Measurements from ENCODE around the gene PRRC2A. TPM values are rescaled to one million over a fixed set of nuclear protein-coding genes. Genes with fewer than 3 reads are reported as not detected.
A peak's percentile ranks its signal among the peaks of the same experiment; 100 is the strongest.

Gene PRRC2A
- total RNA-seq, 3 donors from 2014 or later (not counting 1 experiment from before 2014, with no cell fraction given): 264 to 294 (median 294) TPM

DNA sequence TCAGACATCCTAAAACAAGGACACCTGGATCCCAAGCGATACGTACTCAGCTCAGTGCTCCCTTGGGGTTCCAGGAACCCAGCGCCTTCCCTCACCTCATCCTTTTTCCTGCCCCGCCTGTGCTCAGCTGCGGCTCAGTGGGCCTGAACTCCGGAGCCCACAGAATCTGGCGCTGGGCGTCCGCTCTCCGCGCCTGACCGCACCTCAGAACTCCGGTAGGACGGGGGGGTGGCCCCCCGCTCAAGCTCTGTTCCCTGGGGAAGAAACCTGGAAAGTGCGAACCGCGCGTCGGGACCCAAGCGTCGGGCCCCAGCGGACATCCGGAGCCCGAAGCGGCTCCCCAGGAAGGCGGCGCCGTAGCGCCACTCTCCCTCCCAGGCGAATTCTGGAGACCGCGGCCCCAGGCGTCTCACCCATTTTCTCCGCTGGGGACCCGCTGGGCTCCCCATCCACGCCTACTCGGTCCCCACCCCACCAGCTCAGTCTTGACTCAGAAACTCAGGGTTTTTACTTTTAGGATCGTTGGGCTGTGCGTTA is 60.7 kb downstream of the PRRC2A start:
- peaks cover 30% of the 10 kb centered on the region for H3K4me1 ChIP-seq (ENCODE audit: control insufficient read depth, insufficient read depth, low read length)
- peak; percentile 14 for TF ChIP-seq CTCF (IDR thresholded peaks at IDR 0.05)
- Mint-ChIP-seq H3K27me3 (ENCODE audit: low read depth in 2 of 2) (peaks cover 0 to 3% of the 10 kb centered on the region in 2 donors), H3K4me1 (peaks cover 19 to 23% of the 10 kb centered on the region in 2 donors), H3K9me3 (no peaks in the 10 kb centered on the region), H3K27ac (peak overlapping the region; percentile 78 to 79), H3K4me3 (peak overlapping the region; percentile 93), H3K36me3 (no peaks in the 10 kb centered on the region)
- H3K36me3 ChIP-seq (ENCODE audit: control insufficient read depth, insufficient read depth, low read length): no peaks in the 10 kb centered on the region
- WGBS (ENCODE audit: insufficient coverage): 1% methylated on average over 40 of the region's 40 CpGs
- H3K9me3 ChIP-seq (ENCODE audit: control insufficient read depth, insufficient read depth, low read length): no peaks in the 10 kb centered on the region
- peak overlapping the region; percentile 56 for H3K4me3 ChIP-seq (ENCODE audit: low read length)
- intact Hi-C loops (cut with micrococcal nuclease): loop anchor here (5.0 kb wide), 1 partner anchor 56 kb away; the partner anchor contains the start of gene CLIC1
- H3K27me3 ChIP-seq (ENCODE audit: control insufficient read depth, insufficient read depth, low read length): no peaks in the 10 kb centered on the region
- H3K27ac ChIP-seq (ENCODE audit: low read length): peak overlapping the region; percentile 14
- DNase-seq: peak in 1 of 2 donors; percentile 68
- peak; percentile 41 to 59 (median 44) for ATAC-seq

DNA sequence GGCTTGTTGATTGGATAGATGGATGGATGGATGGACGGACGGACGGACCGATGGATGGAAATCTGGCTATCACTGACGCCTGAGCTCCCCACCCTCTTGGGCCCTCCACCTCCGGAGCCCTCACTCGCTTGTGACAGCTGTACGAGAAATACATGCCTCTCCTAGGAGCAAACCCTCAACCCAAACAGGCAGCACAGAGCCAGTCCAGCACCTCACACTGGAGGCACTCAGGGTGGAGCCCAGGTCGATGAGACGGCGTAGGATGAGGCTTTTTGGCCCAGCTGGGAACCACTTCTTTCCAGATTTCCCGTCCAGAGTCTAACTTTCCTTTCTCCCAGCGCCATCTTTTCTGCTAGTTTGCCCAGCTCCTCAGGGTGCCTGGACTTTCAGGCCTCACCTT is 63.1 kb downstream of the PRRC2A start:
- Mint-ChIP-seq H3K27ac (peak overlapping the region in 1 of 2 donors; percentile 52), H3K4me3 (no peak overlapping the region), H3K9me3 (no peaks in the 10 kb centered on the region), H3K27me3 (ENCODE audit: low read depth in 2 of 2) (no peaks in the 10 kb centered on the region), H3K36me3 (no peaks in the 10 kb centered on the region), H3K4me1 (peaks cover 19 to 22% of the 10 kb centered on the region in 2 donors)
- intact Hi-C loops (cut with micrococcal nuclease): loop anchor here (5.0 kb wide), 1 partner anchor 54 kb away; the partner anchor contains the start of gene CLIC1
- ATAC-seq: no peak
- Histone ChIP-seq H3K4me1 (ENCODE audit: control insufficient read depth, insufficient read depth, low read length) (peaks cover 30% of the 10 kb centered on the region), H3K4me3 (ENCODE audit: low read length) (no peak overlapping the region), H3K27ac (ENCODE audit: low read length) (no peak overlapping the region), H3K9me3 (ENCODE audit: control insufficient read depth, insufficient read depth, low read length) (no peaks in the 10 kb centered on the region), H3K27me3 (ENCODE audit: control insufficient read depth, insufficient read depth, low read length) (no peaks in the 10 kb centered on the region), H3K36me3 (ENCODE audit: control insufficient read depth, insufficient read depth, low read length) (peaks cover 18% of the 10 kb centered on the region)
- no peak for DNase-seq
- 96% methylated on average over 13 of the region's 13 CpGs for WGBS (ENCODE audit: insufficient coverage)
- TF ChIP-seq CTCF (IDR thresholded peaks at IDR 0.05): no peak

DNA sequence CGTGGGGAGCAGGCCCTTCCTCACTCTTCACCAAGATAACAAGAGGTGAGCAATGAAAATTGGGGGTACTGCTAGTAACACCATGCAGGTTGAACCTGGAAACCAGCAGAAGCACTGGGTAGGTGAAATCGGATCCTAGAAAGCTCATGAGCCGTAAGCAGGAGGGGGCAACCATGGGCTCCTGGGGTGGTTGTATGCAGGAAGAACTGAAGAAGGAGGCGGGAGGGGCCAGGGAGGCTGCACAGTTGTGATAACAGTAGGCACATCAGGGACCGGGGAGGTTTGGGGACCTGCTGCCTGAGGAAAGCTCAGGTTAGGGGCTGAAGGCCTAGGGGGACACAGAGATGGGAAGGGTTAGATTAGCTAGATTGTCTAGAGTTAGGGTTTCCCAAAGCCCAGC is 66.0 kb downstream of the PRRC2A start:
- DNase-seq (no peak), ATAC-seq (no peak)
- no peaks in the 10 kb centered on the region for H3K36me3 Mint-ChIP-seq
- peak overlapping the region in 1 of 2 donors; percentile 26 for H3K27ac Mint-ChIP-seq
- Histone ChIP-seq H3K4me3 (ENCODE audit: low read length) (no peak overlapping the region), H3K36me3 (ENCODE audit: control insufficient read depth, insufficient read depth, low read length) (peaks cover 46% of the 10 kb centered on the region), H3K27ac (ENCODE audit: low read length) (no peak overlapping the region), H3K9me3 (ENCODE audit: control insufficient read depth, insufficient read depth, low read length) (no peaks in the 10 kb centered on the region), H3K4me1 (ENCODE audit: control insufficient read depth, insufficient read depth, low read length) (peaks cover 14% of the 10 kb centered on the region), H3K27me3 (ENCODE audit: control insufficient read depth, insufficient read depth, low read length) (no peaks in the 10 kb centered on the region)
- 92% methylated on average over 5 of the region's 5 CpGs for WGBS (ENCODE audit: insufficient coverage)
- no peak overlapping the region for H3K4me3 Mint-ChIP-seq
- intact Hi-C loops (cut with micrococcal nuclease): no loop called here
- no peaks in the 10 kb centered on the region for H3K27me3 Mint-ChIP-seq (ENCODE audit: low read depth in 2 of 2)
- H3K9me3 Mint-ChIP-seq: no peaks in the 10 kb centered on the region
- TF ChIP-seq CTCF (IDR thresholded peaks at IDR 0.05): no peak
- H3K4me1 Mint-ChIP-seq: peaks cover 3 to 10% of the 10 kb centered on the region in 2 donors

DNA sequence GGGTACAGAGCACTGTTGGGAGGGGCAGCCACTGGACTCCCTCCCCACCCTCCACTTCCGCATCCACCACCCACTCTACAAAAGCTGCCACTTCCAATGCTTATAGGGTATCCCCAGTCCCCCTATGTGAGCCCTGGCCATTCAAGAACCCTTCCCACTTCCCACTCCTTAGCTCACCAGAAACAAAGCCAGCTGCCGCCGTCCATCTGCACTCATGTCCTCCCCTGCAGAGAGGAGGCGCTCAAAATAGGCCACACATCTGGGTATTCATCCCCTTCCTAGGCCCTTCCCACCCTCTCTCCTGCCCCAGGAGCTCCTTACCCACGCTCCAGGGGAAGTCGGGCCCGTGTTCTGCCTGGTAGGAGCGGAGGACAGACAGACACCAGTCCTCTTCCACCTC is 66.8 kb downstream of the PRRC2A start:
- H3K4me3 Mint-ChIP-seq: no peak overlapping the region
- H3K27me3 ChIP-seq (ENCODE audit: control insufficient read depth, insufficient read depth, low read length): no peaks in the 10 kb centered on the region
- H3K27me3 Mint-ChIP-seq (ENCODE audit: low read depth in 2 of 2): no peaks in the 10 kb centered on the region
- no peaks in the 10 kb centered on the region for H3K9me3 Mint-ChIP-seq
- 94% methylated on average over 8 of the region's 8 CpGs for WGBS (ENCODE audit: insufficient coverage)
- H3K36me3 Mint-ChIP-seq: no peaks in the 10 kb centered on the region
- DNase-seq: no peak
- ATAC-seq: no peak
- peaks cover 52% of the 10 kb centered on the region for H3K36me3 ChIP-seq (ENCODE audit: control insufficient read depth, insufficient read depth, low read length)
- no peak overlapping the region for H3K27ac ChIP-seq (ENCODE audit: low read length)
- no peak overlapping the region for H3K27ac Mint-ChIP-seq
- no peak for TF ChIP-seq CTCF (IDR thresholded peaks at IDR 0.05)
- no peaks in the 10 kb centered on the region for H3K9me3 ChIP-seq (ENCODE audit: control insufficient read depth, insufficient read depth, low read length)
- peaks cover 10% of the 10 kb centered on the region for H3K4me1 ChIP-seq (ENCODE audit: control insufficient read depth, insufficient read depth, low read length)
- no peak overlapping the region for H3K4me3 ChIP-seq (ENCODE audit: low read length)
- intact Hi-C loops (cut with micrococcal nuclease): no loop called here
- H3K4me1 Mint-ChIP-seq: peaks cover 0 to 7% of the 10 kb centered on the region in 2 donors

All from natural killer cell (primary cell).